K562 (cell line): ENCODE data around the gene BRD3OS. TPM values are rescaled to one million over a fixed set of nuclear protein-coding genes. Genes with fewer than 3 reads are reported as not detected.

Source experiments
- BRF1 ChIP-seq: IDR thresholded peaks from 3 replicates; pipeline ENCODE4 v1.6.1; 2011; ENCODE audit warnings: borderline replicate concordance, mild to moderate bottlenecking; ENCODE audit not compliant: insufficient read length; ENCODE audit errors: extremely low read depth
- CBX3 ChIP-seq, 2 experiments: IDR thresholded peaks; 1 replicate in 1 of 2; 2 replicates in 1 of 2; pipeline ENCODE4 v1.6.1; 2012; ENCODE audit warnings: inconsistent platforms in 2 of 2, low read length in 2 of 2, borderline replicate concordance in 1 of 2, control low read depth in 1 of 2
- CREBBP ChIP-seq: IDR thresholded peaks from one replicate; pipeline ENCODE4 v1.6.1; 2012; ENCODE audit warnings: low read depth, mild to moderate bottlenecking, control low read depth, inconsistent platforms, low read length
- CUX1 ChIP-seq: fragments of 200-800 bp; sonication (Bioruptor generic); IDR thresholded peaks from 2 replicates; pipeline ENCODE4 v1.6.1; 2016; ENCODE audit warnings: missing genetic modification characterization, missing compliant biosample characterization
- GATAD2B ChIP-seq: fragments of 450-650 bp; IDR thresholded peaks from 2 replicates; pipeline ENCODE4 v1.6.1; 2017; ENCODE audit warnings: mild to moderate bottlenecking, borderline replicate concordance
- HNRNPUL1 ChIP-seq: fragments of 200-400 bp; formaldehyde crosslinking; IDR thresholded peaks from 2 replicates; pipeline ENCODE4 v1.6.1; 2017; ENCODE audit warnings: low read length
- HOMEZ ChIP-seq: fragments of 250-450 bp; sonication (Bioruptor Pico); IDR thresholded peaks from 2 replicates; pipeline ENCODE4 v1.4.0; 2020; ENCODE audit warnings: mild to moderate bottlenecking, moderate library complexity
- JUN ChIP-seq, 2 experiments: sonication (generic) in 1 of 2; formaldehyde crosslinking in 1 of 2; IDR thresholded peaks; 2 replicates each; pipeline versions ENCODE4 v1.6.1 to v1.8.0; 2012 to 2022; ENCODE audit warnings: borderline replicate concordance in 2 of 2, mild to moderate bottlenecking in 2 of 2, improper control_type of control experiment in 1 of 2, low read depth in 1 of 2, low read length in 1 of 2, missing genetic modification reagents in 1 of 2
- MCM2 ChIP-seq: fragments of 450-650 bp; IDR thresholded peaks from 2 replicates; pipeline ENCODE4 v1.6.1; 2017; ENCODE audit warnings: low read depth, mild to moderate bottlenecking
- MLLT1 ChIP-seq, 2 experiments: fragments of 450-650 bp; IDR thresholded peaks; 2 replicates each; pipeline ENCODE4 v1.6.1; 2016
- MXI1 ChIP-seq: IDR thresholded peaks from 2 replicates; pipeline ENCODE4 v1.6.1; 2011; ENCODE audit warnings: low read depth, mild to moderate bottlenecking, improper control_type of control experiment, low read length
- PCBP1 ChIP-seq: fragments of 200-400 bp; formaldehyde crosslinking; IDR thresholded peaks from 2 replicates; pipeline ENCODE4 v1.6.1; 2018; ENCODE audit warnings: mild to moderate bottlenecking, low read depth, low read length; ENCODE audit not compliant: poor library complexity, severe bottlenecking
- RBM22 ChIP-seq: fragments of 200-400 bp; formaldehyde crosslinking; IDR thresholded peaks from 2 replicates; pipeline ENCODE4 v1.6.1; 2018; ENCODE audit warnings: low read length, low read depth; ENCODE audit not compliant: poor library complexity, severe bottlenecking
- SREBF1 ChIP-seq: fragments of 150-350 bp; IDR thresholded peaks from 2 replicates; pipeline ENCODE4 v1.6.1; 2014; ENCODE audit warnings: antibody characterized with exemption, low read depth, low read length, borderline replicate concordance
- SUPT5H ChIP-seq: fragments of 450-650 bp; IDR thresholded peaks from 2 replicates; pipeline ENCODE4 v1.6.1; 2016
- TGIF2 ChIP-seq: sonication (generic); formaldehyde crosslinking; IDR thresholded peaks from 2 replicates; pipeline ENCODE4 v1.8.1; 2022; ENCODE audit warnings: mild to moderate bottlenecking, missing genetic modification reagents, moderate library complexity
- ZBTB1 ChIP-seq: sonication (generic); formaldehyde crosslinking; IDR thresholded peaks from 2 replicates; pipeline ENCODE4 v1.8.1; 2023; ENCODE audit warnings: missing genetic modification reagents, low read depth, mild to moderate bottlenecking, borderline replicate concordance
- ZNF23 ChIP-seq: fragments of 250-450 bp; sonication (Bioruptor Pico); IDR thresholded peaks from 2 replicates; pipeline ENCODE4 v1.4.0; 2020; ENCODE audit warnings: mild to moderate bottlenecking
- ZNF444 ChIP-seq: fragments of 250-450 bp; sonication (Bioruptor Pico); IDR thresholded peaks from 2 replicates; pipeline ENCODE4 v1.4.0; 2020; ENCODE audit warnings: mild to moderate bottlenecking, moderate library complexity
- polyA plus RNA-seq, 8 experiments: library from polyadenylated mRNA; depleted of rRNA in 4 of 8; stranded (reverse) in 5 of 8; unstranded in 3 of 8; fragments of >200 nt; fragmentation: Nextera tagmentation in 2 of 8; fragmentation: Illumina TruSeq in 1 of 8; extraction: Ambion mirVana in 2 of 8; extraction: Trizol in 1 of 8; gene quantifications; 2 replicates each; pipeline versions ENCODE4 v1.2.1 to v1.2.3, GENCODE V29; 2011 to 2014; ENCODE audit warnings: inconsistent platforms in 1 of 8, missing spikeins in 1 of 8
- total RNA-seq, 7 experiments: library from RNA; depleted of rRNA in 6 of 7; stranded (reverse); fragments of >200 nt in 6 of 7; fragmentation: Illumina TruSeq in 2 of 7; extraction: Trizol in 2 of 7; gene quantifications; 2 replicates each; pipeline versions ENCODE4 v1.2.1 to v1.2.3, GENCODE V29; 2011 to 2021; ENCODE audit warnings: low replicate concordance in 1 of 7

The BRD3OS gene
- total and polyA plus RNA-seq, 9 of the 15 experiments (the other 6 are each of a cell fraction or from before 2014, with no cell fraction given), result 1.1 to 8.7 (median 5.9) TPM

- TF ChIP-seq HOMEZ (CRISPR knock-in tag), result no peak
- no peak for TF ChIP-seq ZNF23 (CRISPR knock-in tag)
- TF ChIP-seq JUN (IDR thresholded peaks at IDR 0.05; ENCODE audit: borderline replicate concordance, low read depth, low read length), result no peak
- no peak for TF ChIP-seq JUN (CRISPR knock-in tag; IDR thresholded peaks at IDR 0.05; ENCODE audit: borderline replicate concordance)
- TF ChIP-seq CUX1, result no peak
- no peak for TF ChIP-seq BRF1
- no peak for TF ChIP-seq HNRNPUL1
- TF ChIP-seq MXI1, result peak; percentile 81
- TF ChIP-seq CBX3 (IDR thresholded peaks at IDR 0.05; ENCODE audit: borderline replicate concordance in 1 of 2, low read length in 2 of 2), result no peak
- 0 out of 2 replicates have a peak, but pooled peaks have one; percentile 23 for TF ChIP-seq ZBTB1 (CRISPR knock-in tag)
- no peak for TF ChIP-seq PCBP1
- no peak for TF ChIP-seq CREBBP
- peak; percentile 58 for TF ChIP-seq RBM22
- TF ChIP-seq SUPT5H, result no peak
- TF ChIP-seq SREBF1, result no peak
- no peak for TF ChIP-seq ZNF444 (CRISPR knock-in tag)
- TF ChIP-seq MLLT1 (IDR thresholded peaks at IDR 0.05), result peak; percentile 91 to 100
- no peak for TF ChIP-seq TGIF2 (CRISPR knock-in tag)
- no peak for TF ChIP-seq GATAD2B
- TF ChIP-seq MCM2, result peak; percentile 86; the same call in 1 of the 2 replicates
These were observed at the start of gene BRD3OS (continued) for GRCh38 chr9:134024828-134025605.
